Prostate gland (tissue), 2 donors: ENCODE measurements around the gene AKAP8. TPM values are rescaled to one million over a fixed set of nuclear protein-coding genes. Genes with fewer than 3 reads are reported as not detected.
A peak's percentile ranks its signal among the peaks of the same experiment; 100 is the strongest.

Experiments used
- DNase-seq: peaks from one replicate; pipeline ENCODE4 v3.0.0-alpha.2; 2019; ENCODE audit warnings: low spot score
- H3K27ac ChIP-seq, 2 donors: fragments of 200-600 bp; sonication (generic); 2 replicates each; pipeline ENCODE4 v1.5.1; 2017 to 2019
- H3K27me3 ChIP-seq: fragments of 200-600 bp; sonication (generic); replicated peaks from 2 replicates; pipeline ENCODE4 v1.5.1; 2019; ENCODE audit not compliant: insufficient read depth
- H3K36me3 ChIP-seq, 2 donors: fragments of 200-600 bp; sonication (generic); 1 replicate in 1 of 2; 2 replicates in 1 of 2; pipeline versions ENCODE4 v1.5.1 to v1.8.1; 2017 to 2019
- H3K4me1 ChIP-seq: fragments of 200-600 bp; sonication (generic); replicated peaks from 2 replicates; pipeline ENCODE4 v1.5.1; 2019
- H3K4me3 ChIP-seq, 2 donors: fragments of 200-600 bp; sonication (generic); 2 replicates each; pipeline ENCODE4 v1.5.1; 2017 to 2019
- H3K9me3 ChIP-seq: fragments of 200-600 bp; sonication (generic); 2 replicates; pipeline ENCODE4 v1.5.1; 2017
- POLR2A ChIP-seq: fragments of 450-650 bp; IDR thresholded peaks from one replicate; pipeline ENCODE4 v1.6.1; 2016; ENCODE audit warnings: antibody characterized with exemption, mild to moderate bottlenecking
- POLR2AphosphoS5 ChIP-seq: sonication (generic); formaldehyde crosslinking; IDR thresholded peaks from one replicate; pipeline ENCODE4 v1.6.1; 2017; ENCODE audit warnings: antibody characterized with exemption
- WGBS: methylation state at CpG from one replicate; pipeline ENCODE4 v1.1.5; 2018; 5-methylcytosine and 5-hydroxymethylcytosine counted together
- intact Hi-C: fragments of 100-400 bp; cut with DNase I; formaldehyde crosslinking; loops from one replicate; pipeline ENCODE4 v1.14.2; 2022
- total RNA-seq, 2 donors: library from RNA; depleted of rRNA; stranded (reverse); fragments of >200 nt; gene quantifications; one replicate each; pipeline ENCODE4 v1.1.0, GENCODE V29; 2016
- TF ChIP-seq, protein P1 (sequence below), 4 experiments: fragments of 200-600 bp in 2 of 4; fragments of 450-650 bp in 2 of 4; sonication (generic) in 2 of 4; IDR thresholded peaks; 1 replicate in 3 of 4; 2 replicates in 1 of 4; pipeline ENCODE4 v1.5.1; 2016 to 2019; ENCODE audit warnings: antibody characterized with exemption in 4 of 4, mild to moderate bottlenecking in 2 of 4, moderate library complexity in 2 of 4

The AKAP8 gene
- total RNA-seq, 2 donors from 2014 or later = 30.3 to 34.2 TPM

DNA sequence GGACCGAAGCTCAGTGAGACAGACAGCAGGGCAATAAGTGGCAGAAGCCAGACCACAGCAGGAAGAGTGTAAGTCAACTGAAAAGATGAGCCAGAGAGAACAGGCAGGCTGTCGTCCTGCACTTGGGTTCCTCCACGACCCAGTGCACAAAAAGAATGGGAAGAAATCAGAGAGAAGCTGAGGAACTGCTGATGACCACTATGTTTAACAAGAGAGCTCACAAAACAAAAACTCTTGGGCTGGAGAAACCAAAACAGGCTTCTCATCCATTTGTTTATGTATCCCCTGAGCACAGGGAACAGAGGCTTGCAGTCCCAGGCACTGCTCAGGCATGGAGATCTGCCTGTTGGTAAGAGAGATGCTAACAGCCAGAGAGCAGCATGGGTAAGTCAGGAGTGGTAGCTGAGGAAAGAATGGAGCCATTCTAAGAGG is 25.2 kb upstream of the AKAP8 start:
- Histone ChIP-seq H3K4me1 (no peaks in the 10 kb centered on the region), H3K36me3 (peaks cover 3 to 8% of the 10 kb centered on the region in 2 donors), H3K9me3 (no peaks in the 10 kb centered on the region), H3K27me3 (no peaks in the 10 kb centered on the region), H3K4me3 (no peak overlapping the region), H3K27ac (peak overlapping the region; percentile 60 to 64)
- DNase-seq = no peak
- intact Hi-C loops = no loop called here
- TF ChIP-seq POLR2A (no peak), POLR2AphosphoS5 (no peak)
- TF ChIP-seq, protein P1, sequence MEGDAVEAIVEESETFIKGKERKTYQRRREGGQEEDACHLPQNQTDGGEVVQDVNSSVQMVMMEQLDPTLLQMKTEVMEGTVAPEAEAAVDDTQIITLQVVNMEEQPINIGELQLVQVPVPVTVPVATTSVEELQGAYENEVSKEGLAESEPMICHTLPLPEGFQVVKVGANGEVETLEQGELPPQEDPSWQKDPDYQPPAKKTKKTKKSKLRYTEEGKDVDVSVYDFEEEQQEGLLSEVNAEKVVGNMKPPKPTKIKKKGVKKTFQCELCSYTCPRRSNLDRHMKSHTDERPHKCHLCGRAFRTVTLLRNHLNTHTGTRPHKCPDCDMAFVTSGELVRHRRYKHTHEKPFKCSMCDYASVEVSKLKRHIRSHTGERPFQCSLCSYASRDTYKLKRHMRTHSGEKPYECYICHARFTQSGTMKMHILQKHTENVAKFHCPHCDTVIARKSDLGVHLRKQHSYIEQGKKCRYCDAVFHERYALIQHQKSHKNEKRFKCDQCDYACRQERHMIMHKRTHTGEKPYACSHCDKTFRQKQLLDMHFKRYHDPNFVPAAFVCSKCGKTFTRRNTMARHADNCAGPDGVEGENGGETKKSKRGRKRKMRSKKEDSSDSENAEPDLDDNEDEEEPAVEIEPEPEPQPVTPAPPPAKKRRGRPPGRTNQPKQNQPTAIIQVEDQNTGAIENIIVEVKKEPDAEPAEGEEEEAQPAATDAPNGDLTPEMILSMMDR (IDR thresholded peaks at IDR 0.05) = no peak
- WGBS = 44% methylated on average over 3 of the region's 3 CpGs

DNA sequence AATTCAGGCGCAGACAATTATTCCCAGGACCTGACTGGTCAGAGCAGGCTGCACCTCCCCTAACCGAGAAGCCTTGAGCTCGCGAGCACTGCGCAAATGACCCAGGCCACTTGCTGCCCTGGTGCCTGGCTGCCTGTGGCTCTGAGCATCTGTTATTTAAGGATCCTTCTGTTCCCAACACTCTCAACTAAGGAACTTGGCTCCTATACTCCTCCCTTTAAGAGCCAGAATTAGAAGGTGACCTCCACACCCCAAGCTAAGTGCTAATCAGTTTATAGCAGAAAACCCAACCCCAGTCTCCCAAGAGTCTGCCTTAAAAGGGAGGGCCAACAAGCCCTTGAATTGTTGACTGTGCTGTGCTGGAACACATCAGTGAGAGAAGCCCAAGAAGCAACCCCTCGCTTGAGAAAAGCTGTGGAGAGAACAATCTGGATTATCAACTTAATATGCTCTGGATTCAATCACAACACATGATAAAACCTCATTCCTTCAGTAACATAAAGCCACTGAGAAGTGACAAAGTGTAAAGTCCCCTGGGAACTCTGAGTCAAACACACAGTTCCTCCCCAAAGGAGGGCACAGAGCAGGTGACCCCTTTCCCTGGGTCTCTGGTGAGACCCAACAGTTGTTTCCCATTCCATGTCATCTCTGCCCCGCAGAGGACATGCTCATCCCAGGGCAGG is 24.7 kb upstream of the AKAP8 start:
- DNase-seq = no peak
- H3K4me1 ChIP-seq = no peaks in the 10 kb centered on the region
- H3K36me3 ChIP-seq = peaks cover 6 to 14% of the 10 kb centered on the region in 2 donors
- no peaks in the 10 kb centered on the region for H3K9me3 ChIP-seq
- peak overlapping the region; percentile 60 to 64 for H3K27ac ChIP-seq
- 63% methylated on average over 7 of the region's 7 CpGs for WGBS
- no peaks in the 10 kb centered on the region for H3K27me3 ChIP-seq
- H3K4me3 ChIP-seq = no peak overlapping the region
- peak; percentile 48 for TF ChIP-seq POLR2AphosphoS5
- TF ChIP-seq, protein P1 (IDR thresholded peaks at IDR 0.05) = no peak
- intact Hi-C loops = no loop called here

DNA sequence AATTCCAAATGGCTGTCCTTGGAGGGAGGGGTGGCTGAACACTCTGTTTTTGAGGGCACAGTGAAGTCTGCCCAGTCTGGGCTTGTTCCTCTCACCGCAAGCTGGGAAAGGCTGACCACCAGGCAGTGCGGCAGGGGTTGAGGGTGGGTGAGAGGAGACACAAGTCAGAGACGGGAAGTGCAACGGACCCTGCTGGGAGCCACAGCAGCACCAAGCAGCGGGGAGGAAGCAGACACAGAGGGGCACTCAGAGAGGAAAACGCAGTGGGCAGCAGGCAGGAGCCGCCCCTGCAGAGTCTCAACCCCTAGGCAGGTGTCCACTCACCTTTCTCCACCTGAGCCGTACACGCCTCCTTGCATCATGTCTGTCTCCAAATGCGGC is 23.6 kb upstream of the AKAP8 start:
- TF ChIP-seq POLR2AphosphoS5 (no peak), POLR2A (no peak)
- TF ChIP-seq, protein P1 (IDR thresholded peaks at IDR 0.05) = no peak
- peaks cover 9 to 25% of the 10 kb centered on the region in 2 donors for H3K36me3 ChIP-seq
- DNase-seq = no peak
- no peaks in the 10 kb centered on the region for H3K4me1 ChIP-seq
- no peak overlapping the region for H3K4me3 ChIP-seq
- no peaks in the 10 kb centered on the region for H3K27me3 ChIP-seq
- H3K9me3 ChIP-seq = no peaks in the 10 kb centered on the region
- WGBS = 90% methylated on average over 10 of the region's 10 CpGs
- peak overlapping the region; percentile 60 to 62 for H3K27ac ChIP-seq
- intact Hi-C loops = no loop called here

DNA sequence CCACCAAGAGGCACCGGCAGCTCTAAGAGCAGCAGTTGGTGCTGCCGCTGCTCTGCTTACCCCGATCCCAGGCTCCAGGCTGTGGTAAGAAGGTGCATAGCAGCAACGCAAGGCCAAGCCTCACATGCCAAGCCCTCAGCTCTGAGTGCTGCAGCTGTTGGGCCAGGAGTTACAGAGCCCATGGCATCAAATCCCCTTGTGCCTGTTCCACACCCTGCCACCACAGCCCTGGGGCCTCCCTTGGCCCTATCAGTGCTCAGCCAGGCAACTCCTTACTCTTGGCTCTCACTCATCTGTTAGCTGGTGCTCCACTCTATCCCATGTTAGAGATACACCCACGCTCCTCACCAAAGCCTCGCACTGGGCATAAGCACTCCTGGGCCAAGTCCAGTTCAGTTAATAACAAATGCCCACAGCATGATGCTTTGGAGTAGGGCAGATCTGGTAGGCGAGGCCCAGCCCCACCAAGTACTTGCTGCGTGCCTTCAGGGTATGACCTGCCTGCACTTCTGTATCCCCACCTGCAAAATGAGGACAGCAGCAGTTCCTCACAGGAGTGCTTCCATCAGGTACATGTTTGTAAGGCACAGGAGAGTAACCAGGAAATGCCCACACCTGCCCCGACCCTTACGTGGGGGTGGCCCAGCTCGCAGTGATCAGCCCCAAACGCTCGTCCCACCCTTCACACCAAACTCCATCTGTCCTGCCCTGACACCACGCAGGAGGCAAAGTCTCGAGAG is 23.0 kb upstream of the AKAP8 start:
- intact Hi-C loops = no loop called here
- Histone ChIP-seq H3K27me3 (no peaks in the 10 kb centered on the region), H3K4me1 (no peaks in the 10 kb centered on the region), H3K9me3 (no peaks in the 10 kb centered on the region), H3K27ac (peak overlapping the region; percentile 19 to 62), H3K4me3 (no peak overlapping the region), H3K36me3 (peaks cover 13 to 30% of the 10 kb centered on the region in 2 donors)
- DNase-seq = no peak
- TF ChIP-seq POLR2AphosphoS5 (no peak), POLR2A (no peak)
- TF ChIP-seq, protein P1 (IDR thresholded peaks at IDR 0.05) = no peak
- 87% methylated on average over 15 of the region's 15 CpGs for WGBS

DNA sequence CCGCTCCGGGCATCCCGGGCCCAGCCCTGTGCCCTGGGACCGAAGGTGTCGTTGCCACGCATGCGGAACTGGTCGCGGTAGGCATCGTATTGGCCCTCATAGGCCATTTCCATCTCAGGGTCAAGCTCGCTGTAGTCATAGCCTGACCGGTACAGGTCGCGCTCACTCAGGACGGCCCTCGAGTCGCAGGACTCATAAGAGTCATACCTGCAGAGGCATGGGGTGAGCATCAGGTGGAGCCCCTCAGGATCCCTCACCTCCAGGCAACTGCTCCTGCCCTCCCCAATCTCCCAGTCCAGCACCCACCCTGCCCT is 21.8 kb upstream of the AKAP8 start:
- 85% methylated on average over 17 of the region's 17 CpGs for WGBS

More for the DNA sequence above, 21.8 kb upstream of the AKAP8 start:
- TF ChIP-seq, protein P1 (IDR thresholded peaks at IDR 0.05) = no peak
- no peak for TF ChIP-seq POLR2AphosphoS5
- no peak for TF ChIP-seq POLR2A
- Histone ChIP-seq H3K27me3 (no peaks in the 10 kb centered on the region), H3K4me3 (no peak overlapping the region), H3K4me1 (no peaks in the 10 kb centered on the region), H3K36me3 (peaks cover 13 to 42% of the 10 kb centered on the region in 2 donors), H3K9me3 (no peaks in the 10 kb centered on the region), H3K27ac (peak overlapping the region; percentile 19 to 37)
- DNase-seq = no peak
- intact Hi-C loops = no loop called here
